ENCODE results near the gene TM2D1. TPM values are rescaled to one million over a fixed set of nuclear protein-coding genes. Genes with fewer than 3 reads are reported as not detected.
"Not testable (repeated sequence)": the region's sequence is repeated elsewhere in the genome, so short reads cannot be mapped to it uniquely, and the experiment has no call there.

Gene TM2D1
- total RNA-seq, 1 donor = 27.1 TPM

- Histone ChIP-seq H3K4me1 (ENCODE audit: insufficient read depth, low read length) (peaks cover 19% of the 10 kb centered on the region), H3K4me3 (ENCODE audit: low read length) (no peak overlapping the region), H3K27me3 (ENCODE audit: insufficient read depth, low read length) (no peaks in the 10 kb centered on the region), H3K9me3 (ENCODE audit: low read depth, low read length) (no peaks in the 10 kb centered on the region)
Observed at GRCh38 chr1:61740751-61741700, 16.1 kb upstream of the TM2D1 start.

GRCh38 chr1:61732726-61733125, 7.8 kb upstream of the TM2D1 start:
- H3K27me3 ChIP-seq (ENCODE audit: insufficient read depth, low read length) = no peaks in the 10 kb centered on the region
- H3K4me1 ChIP-seq (ENCODE audit: insufficient read depth, low read length) = peaks cover 5% of the 10 kb centered on the region
- no peak overlapping the region for H3K4me3 ChIP-seq (ENCODE audit: low read length)
- no peaks in the 10 kb centered on the region for H3K9me3 ChIP-seq (ENCODE audit: low read depth, low read length)

GRCh38 chr1:61730679-61731078, 5.7 kb upstream of the TM2D1 start:
- not testable (repeated sequence) for H3K9me3 ChIP-seq (ENCODE audit: low read depth, low read length); H3K27me3 ChIP-seq (ENCODE audit: insufficient read depth, low read length); H3K4me3 ChIP-seq (ENCODE audit: low read length); H3K4me1 ChIP-seq (ENCODE audit: insufficient read depth, low read length)

GRCh38 chr1:61727544-61727943, 2.6 kb upstream of the TM2D1 start:
- H3K4me1 ChIP-seq (ENCODE audit: insufficient read depth, low read length) = peaks cover 15% of the 10 kb centered on the region
- no peaks in the 10 kb centered on the region for H3K9me3 ChIP-seq (ENCODE audit: low read depth, low read length)
- no peak overlapping the region for H3K4me3 ChIP-seq (ENCODE audit: low read length)
- H3K27me3 ChIP-seq (ENCODE audit: insufficient read depth, low read length) = no peaks in the 10 kb centered on the region

- no peaks in the 10 kb centered on the region for H3K27me3 ChIP-seq (ENCODE audit: insufficient read depth, low read length)
- peak overlapping the region; percentile 98 for H3K4me3 ChIP-seq (ENCODE audit: low read length)
- peaks cover 20% of the 10 kb centered on the region for H3K4me1 ChIP-seq (ENCODE audit: insufficient read depth, low read length)
- H3K9me3 ChIP-seq (ENCODE audit: low read depth, low read length) = no peaks in the 10 kb centered on the region
Observed at GRCh38 chr1:61724506-61724812, 482 bp downstream of the TM2D1 start.

GRCh38 chr1:61718996-61719663, 5.8 kb downstream of the TM2D1 start:
- not testable (repeated sequence) for H3K9me3 ChIP-seq (ENCODE audit: low read depth, low read length); H3K4me3 ChIP-seq (ENCODE audit: low read length); H3K27me3 ChIP-seq (ENCODE audit: insufficient read depth, low read length); H3K4me1 ChIP-seq (ENCODE audit: insufficient read depth, low read length)

- Histone ChIP-seq H3K4me3 (ENCODE audit: low read length) (no peak overlapping the region), H3K27me3 (ENCODE audit: insufficient read depth, low read length) (no peaks in the 10 kb centered on the region), H3K4me1 (ENCODE audit: insufficient read depth, low read length) (no peaks in the 10 kb centered on the region), H3K9me3 (ENCODE audit: low read depth, low read length) (no peaks in the 10 kb centered on the region)
Observed at GRCh38 chr1:61711969-61712368, 13.0 kb downstream of the TM2D1 start.

- not testable (repeated sequence) for H3K9me3 ChIP-seq (ENCODE audit: low read depth, low read length); H3K4me3 ChIP-seq (ENCODE audit: low read length); H3K27me3 ChIP-seq (ENCODE audit: insufficient read depth, low read length); H3K4me1 ChIP-seq (ENCODE audit: insufficient read depth, low read length)
Observed at GRCh38 chr1:61711257-61711656, 13.7 kb downstream of the TM2D1 start.

- no peaks in the 10 kb centered on the region for H3K4me1 ChIP-seq (ENCODE audit: insufficient read depth, low read length)
- no peaks in the 10 kb centered on the region for H3K27me3 ChIP-seq (ENCODE audit: insufficient read depth, low read length)
- H3K4me3 ChIP-seq (ENCODE audit: low read length) = no peak overlapping the region
- H3K9me3 ChIP-seq (ENCODE audit: low read depth, low read length) = no peaks in the 10 kb centered on the region
Observed at GRCh38 chr1:61709908-61710289, 15.0 kb downstream of the TM2D1 start.

GRCh38 chr1:61708953-61709907, 15.7 kb downstream of the TM2D1 start:
- no peaks in the 10 kb centered on the region for H3K27me3 ChIP-seq (ENCODE audit: insufficient read depth, low read length)

GRCh38 chr1:61699911-61700851, 24.8 kb downstream of the TM2D1 start:
- H3K4me1 ChIP-seq (ENCODE audit: insufficient read depth, low read length) = no peaks in the 10 kb centered on the region

More at GRCh38 chr1:61708953-61709907, 15.7 kb downstream of the TM2D1 start:
- Histone ChIP-seq H3K4me3 (ENCODE audit: low read length) (no peak overlapping the region), H3K9me3 (ENCODE audit: low read depth, low read length) (no peaks in the 10 kb centered on the region), H3K4me1 (ENCODE audit: insufficient read depth, low read length) (no peaks in the 10 kb centered on the region)

GRCh38 chr1:61692155-61692800, 32.7 kb downstream of the TM2D1 start:
- Histone ChIP-seq H3K9me3 (ENCODE audit: low read depth, low read length) (no peaks in the 10 kb centered on the region), H3K4me1 (ENCODE audit: insufficient read depth, low read length) (no peaks in the 10 kb centered on the region), H3K27me3 (ENCODE audit: insufficient read depth, low read length) (no peaks in the 10 kb centered on the region), H3K4me3 (ENCODE audit: low read length) (no peak overlapping the region)

More at GRCh38 chr1:61699911-61700851, 24.8 kb downstream of the TM2D1 start:
- Histone ChIP-seq H3K27me3 (ENCODE audit: insufficient read depth, low read length) (no peaks in the 10 kb centered on the region), H3K9me3 (ENCODE audit: low read depth, low read length) (no peaks in the 10 kb centered on the region), H3K4me3 (ENCODE audit: low read length) (no peak overlapping the region)

GRCh38 chr1:61687901-61688300, 37.0 kb downstream of the TM2D1 start:
- no peak overlapping the region for H3K4me3 ChIP-seq (ENCODE audit: low read length)
- no peaks in the 10 kb centered on the region for H3K27me3 ChIP-seq (ENCODE audit: insufficient read depth, low read length)
- no peaks in the 10 kb centered on the region for H3K9me3 ChIP-seq (ENCODE audit: low read depth, low read length)
- no peaks in the 10 kb centered on the region for H3K4me1 ChIP-seq (ENCODE audit: insufficient read depth, low read length)

- no peaks in the 10 kb centered on the region for H3K4me1 ChIP-seq (ENCODE audit: insufficient read depth, low read length)
- H3K27me3 ChIP-seq (ENCODE audit: insufficient read depth, low read length) = no peaks in the 10 kb centered on the region
- H3K9me3 ChIP-seq (ENCODE audit: low read depth, low read length) = no peaks in the 10 kb centered on the region
- H3K4me3 ChIP-seq (ENCODE audit: low read length) = no peak overlapping the region
Observed at GRCh38 chr1:61682891-61683290, 42.0 kb downstream of the TM2D1 start.

All from mononuclear cell (primary cell).